ENCODE results near the gene TIMD4.

TIMD4 gene

GRCh38 chr5:156888520-156888919 lies 74.5 kb downstream of the TIMD4 start:
- CTCF ChIA-PET: no interaction called here
- no peak for DNase-seq (ENCODE audit: low read depth, low spot score)
- POLR2A ChIA-PET: no interaction called here
- no peak overlapping the region for H3K4me3 ChIP-seq (ENCODE audit: low read depth, low read length)
- TF ChIP-seq, protein P1, sequence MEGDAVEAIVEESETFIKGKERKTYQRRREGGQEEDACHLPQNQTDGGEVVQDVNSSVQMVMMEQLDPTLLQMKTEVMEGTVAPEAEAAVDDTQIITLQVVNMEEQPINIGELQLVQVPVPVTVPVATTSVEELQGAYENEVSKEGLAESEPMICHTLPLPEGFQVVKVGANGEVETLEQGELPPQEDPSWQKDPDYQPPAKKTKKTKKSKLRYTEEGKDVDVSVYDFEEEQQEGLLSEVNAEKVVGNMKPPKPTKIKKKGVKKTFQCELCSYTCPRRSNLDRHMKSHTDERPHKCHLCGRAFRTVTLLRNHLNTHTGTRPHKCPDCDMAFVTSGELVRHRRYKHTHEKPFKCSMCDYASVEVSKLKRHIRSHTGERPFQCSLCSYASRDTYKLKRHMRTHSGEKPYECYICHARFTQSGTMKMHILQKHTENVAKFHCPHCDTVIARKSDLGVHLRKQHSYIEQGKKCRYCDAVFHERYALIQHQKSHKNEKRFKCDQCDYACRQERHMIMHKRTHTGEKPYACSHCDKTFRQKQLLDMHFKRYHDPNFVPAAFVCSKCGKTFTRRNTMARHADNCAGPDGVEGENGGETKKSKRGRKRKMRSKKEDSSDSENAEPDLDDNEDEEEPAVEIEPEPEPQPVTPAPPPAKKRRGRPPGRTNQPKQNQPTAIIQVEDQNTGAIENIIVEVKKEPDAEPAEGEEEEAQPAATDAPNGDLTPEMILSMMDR (IDR thresholded peaks at IDR 0.05; ENCODE audit: insufficient read depth, low read length, missing control alignments): no peak

DNA sequence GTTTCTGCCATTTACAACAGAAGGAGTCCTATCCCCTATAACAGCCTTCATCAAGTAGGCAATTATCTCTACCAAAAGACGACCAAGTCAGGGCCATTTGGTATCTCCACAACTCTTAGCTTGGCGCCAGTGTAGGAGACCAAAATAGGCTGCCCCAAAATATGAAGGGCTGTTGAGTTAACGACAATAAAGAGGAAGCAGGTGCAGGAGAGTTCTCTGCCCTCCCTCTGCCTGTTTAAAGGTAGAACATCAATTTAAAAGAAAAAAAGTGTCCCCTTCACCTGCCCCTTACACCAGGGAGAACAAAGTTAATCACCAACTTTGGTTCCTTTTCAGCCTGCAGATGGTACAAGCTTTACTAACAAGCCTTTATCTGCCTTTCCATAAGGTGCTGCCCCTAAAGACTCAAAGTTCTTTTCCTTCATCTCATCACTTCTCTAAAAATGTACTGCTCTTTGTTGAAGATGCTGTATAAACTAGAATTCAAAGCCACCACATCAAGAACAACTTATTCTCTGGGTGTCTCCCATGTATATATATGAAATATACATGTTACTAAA lies 79.6 kb downstream of the TIMD4 start:
- no peak for DNase-seq (ENCODE audit: low read depth, low spot score)
- H3K4me3 ChIP-seq (ENCODE audit: low read depth, low read length): no peak overlapping the region
- ChIA-PET POLR2A (no interaction called here), CTCF (no interaction called here)
- TF ChIP-seq, protein P1 (IDR thresholded peaks at IDR 0.05; ENCODE audit: insufficient read depth, low read length, missing control alignments): no peak

DNA sequence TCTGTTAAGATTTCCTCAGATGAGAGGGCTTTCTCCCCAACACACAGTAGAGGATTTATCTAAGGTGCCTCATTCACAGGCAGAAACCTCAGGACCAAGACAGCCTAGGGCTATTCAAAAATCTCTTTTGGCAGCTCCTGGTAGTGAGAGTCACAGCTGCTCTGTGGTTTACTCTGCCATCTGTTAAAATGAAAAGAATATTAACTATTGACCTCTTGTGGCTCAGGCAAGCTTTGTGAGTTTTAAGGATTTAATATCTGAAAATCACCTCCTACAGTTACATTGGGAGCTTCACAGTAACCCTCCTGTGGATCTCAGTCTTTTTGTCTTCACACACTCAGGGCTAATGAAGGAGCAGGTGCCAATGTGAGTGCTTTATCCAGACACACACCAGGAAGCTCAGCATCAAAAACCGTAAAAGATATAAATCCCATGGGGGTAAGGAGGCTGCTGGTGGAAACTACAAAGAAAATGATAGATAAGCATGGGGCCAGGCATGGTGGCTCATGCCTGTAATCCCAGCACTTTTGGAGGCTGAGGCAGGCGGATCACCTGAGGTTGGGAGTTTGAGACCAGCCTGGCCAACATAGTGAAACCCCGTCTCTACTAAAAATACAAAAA lies 83.3 kb downstream of the TIMD4 start:
- ChIA-PET POLR2A (no interaction called here), CTCF (no interaction called here)
- H3K4me3 ChIP-seq (ENCODE audit: low read depth, low read length): no peak overlapping the region
- TF ChIP-seq, protein P1 (IDR thresholded peaks at IDR 0.05; ENCODE audit: insufficient read depth, low read length, missing control alignments): no peak
- DNase-seq (ENCODE audit: low read depth, low spot score): no peak

GRCh38 chr5:156871212-156871611 lies 91.8 kb downstream of the TIMD4 start:
- DNase-seq (ENCODE audit: low read depth, low spot score): no peak
- H3K4me3 ChIP-seq (ENCODE audit: low read depth, low read length): no peak overlapping the region
- TF ChIP-seq, protein P1 (IDR thresholded peaks at IDR 0.05; ENCODE audit: insufficient read depth, low read length, missing control alignments): no peak
- CTCF ChIA-PET: no interaction called here
- POLR2A ChIA-PET: no interaction called here

DNA sequence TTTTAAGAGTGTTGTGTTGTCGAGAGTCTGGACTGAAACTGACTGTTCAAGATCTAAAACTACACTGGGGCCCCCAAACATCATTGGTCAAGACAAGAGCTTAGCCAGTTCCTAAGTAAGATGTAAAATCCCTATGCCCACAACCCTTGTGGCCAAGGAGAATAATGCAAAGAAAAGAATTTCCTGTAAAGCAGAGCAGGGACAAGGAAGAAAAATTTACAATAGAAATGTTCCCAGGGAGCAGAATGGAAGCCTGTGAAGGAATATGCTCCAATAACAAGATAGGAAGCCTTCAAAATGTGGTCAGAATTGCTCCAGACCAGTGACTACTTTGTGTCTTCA lies 92.6 kb downstream of the TIMD4 start:
- ChIA-PET CTCF (no interaction called here), POLR2A (no interaction called here)
- no peak overlapping the region for H3K4me3 ChIP-seq (ENCODE audit: low read depth, low read length)
- TF ChIP-seq, protein P1 (IDR thresholded peaks at IDR 0.05; ENCODE audit: insufficient read depth, low read length, missing control alignments): no peak
- no peak for DNase-seq (ENCODE audit: low read depth, low spot score)

Measured in AG04449 (cell line).